ENCODE results near the gene CPN2.

The CPN2 gene

GRCh38 chr3:194380326-194380725 is 29.2 kb upstream of the CPN2 start:
- no peak for DNase-seq (ENCODE audit: low read depth)

- DNase-seq (ENCODE audit: low read depth) = no peak
These were observed 28.5 kb upstream of the CPN2 start for GRCh38 chr3:194379651-194380050.

- DNase-seq (ENCODE audit: low read depth) = no peak
These were observed 28.1 kb upstream of the CPN2 start for GRCh38 chr3:194379231-194379630.

GRCh38 chr3:194377708-194378107 is 26.6 kb upstream of the CPN2 start:
- DNase-seq (ENCODE audit: low read depth) = no peak

GRCh38 chr3:194376241-194376560 is 25.1 kb upstream of the CPN2 start:
- no peak for DNase-seq (ENCODE audit: low read depth)

- DNase-seq (ENCODE audit: low read depth) = no peak
These were observed 24.5 kb upstream of the CPN2 start for GRCh38 chr3:194375473-194376240.

GRCh38 chr3:194374935-194375334 is 23.8 kb upstream of the CPN2 start:
- no peak for DNase-seq (ENCODE audit: low read depth)

- DNase-seq (ENCODE audit: low read depth) = no peak
These were observed 22.8 kb upstream of the CPN2 start for GRCh38 chr3:194373899-194374298.

GRCh38 chr3:194373028-194373427 is 21.9 kb upstream of the CPN2 start:
- no peak for DNase-seq (ENCODE audit: low read depth)

GRCh38 chr3:194370753-194371152 is 19.6 kb upstream of the CPN2 start:
- no peak for DNase-seq (ENCODE audit: low read depth)

GRCh38 chr3:194369522-194370279 is 18.6 kb upstream of the CPN2 start, which contains the start of gene LRRC15:
LRRC15 (minus strand) TSS chr3:194369743; CDS start chr3:194361043, 8,700 bp downstream.
- DNase-seq (ENCODE audit: low read depth) = no peak

- DNase-seq (ENCODE audit: low read depth) = no peak
These were observed 17.8 kb upstream of the CPN2 start for GRCh38 chr3:194368918-194369317.

- no peak for DNase-seq (ENCODE audit: low read depth)
These were observed 17.1 kb upstream of the CPN2 start for GRCh38 chr3:194367992-194368841.

GRCh38 chr3:194365978-194366490 is 14.9 kb upstream of the CPN2 start:
- no peak for DNase-seq (ENCODE audit: low read depth)

GRCh38 chr3:194365526-194365925 is 14.4 kb upstream of the CPN2 start:
- no peak for DNase-seq (ENCODE audit: low read depth)

GRCh38 chr3:194364652-194365434 is 13.7 kb upstream of the CPN2 start:
- DNase-seq (ENCODE audit: low read depth) = no peak

GRCh38 chr3:194364314-194364651 is 13.2 kb upstream of the CPN2 start:
- DNase-seq (ENCODE audit: low read depth) = no peak

GRCh38 chr3:194360568-194360967 is 9.4 kb upstream of the CPN2 start:
- no peak for DNase-seq (ENCODE audit: low read depth)

- no peak for DNase-seq (ENCODE audit: low read depth)
These were observed 6.6 kb upstream of the CPN2 start for GRCh38 chr3:194357681-194358080.

- no peak for DNase-seq (ENCODE audit: low read depth)
These were observed 4.3 kb upstream of the CPN2 start for GRCh38 chr3:194355379-194355778.

GRCh38 chr3:194354315-194354714 is 3.2 kb upstream of the CPN2 start:
- no peak for DNase-seq (ENCODE audit: low read depth)

Measured in activated T-cell treated with anti-CD3 and anti-CD28 coated beads for 24 hours (primary cell).